Endothelial cell of umbilical vein (primary cell): ENCODE measurements around the gene ZNF483. TPM values are rescaled to one million over a fixed set of nuclear protein-coding genes. Genes with fewer than 3 reads are reported as not detected.

Experiments
- BruUV-seq: library from RNA; stranded (reverse); fragments of 400-500 nt; replicated peaks from 2 replicates; lab custom pipeline; 2021; lab: Mats Ljungman, UMichigan
- CTCF ChIA-PET: fragments of 300-600, 350-600 bp; sonication (Branson Sonifier 250); formaldehyde crosslinking; loops from one replicate; lab custom pipeline; 2021; ENCODE audit warnings: antibody characterized with exemption, inconsistent platforms; lab: Charles Lee
- POLR2A ChIA-PET: fragments of 300-600, 350-600 bp; sonication (Branson Sonifier 250); formaldehyde crosslinking; loops from one replicate; lab custom pipeline; 2021; ENCODE audit warnings: antibody characterized with exemption, inconsistent platforms; lab: Charles Lee
- DNase-seq: peaks from one replicate; pipeline ENCODE4 v3.0.0-alpha.2; 2011; ENCODE audit warnings: low read depth, low spot score
- FAIRE-seq: peaks from 2 replicates; lab custom pipeline; 2011; peaks lifted over from hg19 to GRCh38; lab: Jason Lieb, UNC
- H2AFZ ChIP-seq: 2 replicates; pipeline ENCODE4 v1.6.0; 2012; ENCODE audit warnings: low read depth, low read length, control low read depth, inconsistent platforms
- H3K27ac ChIP-seq: 2 replicates; pipeline ENCODE4 v1.5.1; 2011; ENCODE audit warnings: low read depth, mild to moderate bottlenecking, control low read depth, low read length, moderate library complexity; ENCODE audit not compliant: insufficient read depth
- H3K27me3 ChIP-seq, 2 experiments: 2 replicates each; pipeline versions ENCODE4 v1.6.0 to v1.6.1; 2011; ENCODE audit warnings: low read length in 2 of 2, mixed read lengths in 1 of 2; ENCODE audit not compliant: control insufficient read depth in 2 of 2, insufficient read depth in 2 of 2
- H3K36me3 ChIP-seq, 2 experiments: 2 replicates in 1 of 2; 3 replicates in 1 of 2; pipeline ENCODE4 v1.5.1; 2011; ENCODE audit warnings: low read length in 2 of 2, mild to moderate bottlenecking in 1 of 2, moderate library complexity in 1 of 2; ENCODE audit not compliant: control insufficient read depth in 2 of 2, insufficient read depth in 2 of 2; ENCODE audit errors: extremely low read depth in 1 of 2
- H3K4me1 ChIP-seq: 3 replicates; pipeline ENCODE4 v1.5.1; 2011; ENCODE audit warnings: mild to moderate bottlenecking, low read length; ENCODE audit not compliant: control insufficient read depth, insufficient read depth; ENCODE audit errors: extremely low read depth
- H3K4me2 ChIP-seq: 2 replicates; pipeline ENCODE4 v1.6.1; 2011; ENCODE audit warnings: low read length, control low read depth, mixed read lengths; ENCODE audit not compliant: insufficient read depth
- H3K4me3 ChIP-seq, 3 experiments: fragments of 200-600 bp in 1 of 3; sonication (generic), shearing (Covaris generic) in 1 of 3; replicated peaks in 1 of 3; 2 replicates each; pipeline ENCODE4 v1.5.1; 2011 to 2016; ENCODE audit warnings: control low read depth in 3 of 3, low read length in 3 of 3, mild to moderate bottlenecking in 2 of 3, inconsistent platforms in 1 of 3, low read depth in 1 of 3, moderate library complexity in 1 of 3; ENCODE audit not compliant: insufficient read depth in 1 of 3
- H3K79me2 ChIP-seq: 2 replicates; pipeline ENCODE4 v1.6.0; 2012; ENCODE audit warnings: low read length, inconsistent platforms; ENCODE audit not compliant: control insufficient read depth, insufficient read depth
- H3K9ac ChIP-seq: replicated peaks from 2 replicates; pipeline ENCODE3; 2011; ENCODE audit warnings: low read length, control low read depth; ENCODE audit not compliant: insufficient read depth; ENCODE audit errors: extremely low read depth
- H3K9me1 ChIP-seq: replicated peaks from 3 replicates; pipeline ENCODE4 v1.6.0; 2011; ENCODE audit warnings: mild to moderate bottlenecking, low read length; ENCODE audit not compliant: control insufficient read depth, insufficient read depth; ENCODE audit errors: extremely low read depth
- H3K9me3 ChIP-seq: replicated peaks from 2 replicates; pipeline ENCODE4 v1.5.1; 2012; ENCODE audit warnings: low read length, inconsistent platforms; ENCODE audit not compliant: control insufficient read depth, insufficient read depth
- H4K20me1 ChIP-seq: replicated peaks from 2 replicates; pipeline ENCODE3; 2011; ENCODE audit warnings: mild to moderate bottlenecking, low read length; ENCODE audit not compliant: control insufficient read depth, insufficient read depth; ENCODE audit errors: extremely low read depth
- EZH2 ChIP-seq: IDR thresholded peaks from 2 replicates; pipeline ENCODE4 v1.6.1; 2012; ENCODE audit warnings: borderline replicate concordance, low read depth, mild to moderate bottlenecking, moderate library complexity, low read length, inconsistent platforms; ENCODE audit not compliant: severe bottlenecking
- FOS ChIP-seq: IDR thresholded peaks from 2 replicates; pipeline ENCODE4 v1.6.1; 2011; ENCODE audit warnings: mild to moderate bottlenecking, low read length, moderate library complexity, borderline replicate concordance; ENCODE audit not compliant: insufficient read depth
- GATA2 ChIP-seq: IDR thresholded peaks from 2 replicates; pipeline ENCODE4 v1.7.0; 2011; ENCODE audit warnings: low read depth, mild to moderate bottlenecking, moderate library complexity, mixed read lengths, low read length; ENCODE audit not compliant: insufficient read length, insufficient read depth
- JUN ChIP-seq: IDR thresholded peaks from 2 replicates; pipeline ENCODE4 v1.6.1; 2011; ENCODE audit warnings: borderline replicate concordance, low read depth; ENCODE audit not compliant: insufficient read length, insufficient read depth
- MYC ChIP-seq: IDR thresholded peaks from one replicate; pipeline ENCODE4 v1.6.1; 2011; ENCODE audit warnings: mild to moderate bottlenecking, low read depth, low read length
- POLR2A ChIP-seq: IDR thresholded peaks from 2 replicates; pipeline ENCODE4 v1.6.1; 2012; ENCODE audit warnings: low read depth, mild to moderate bottlenecking, control low read depth, low read length
- POLR2AphosphoS5 ChIP-seq: IDR thresholded peaks from 2 replicates; pipeline ENCODE4 v1.6.1; 2012; ENCODE audit warnings: low read depth, mild to moderate bottlenecking, control low read depth, low read length, moderate library complexity; ENCODE audit not compliant: insufficient read depth
- dilution Hi-C: fragments of 300-500 bp; cut with MboI; formaldehyde crosslinking; loops from one replicate; pipeline ENCODE4 v1.15.0; 2019; ENCODE audit warnings: low sequenced_read_pairs; ENCODE audit not compliant: extremely low pct_ligation_motif_present
- intact Hi-C: fragments of 100-400 bp; cut with micrococcal nuclease; formaldehyde crosslinking; loops from one replicate; pipeline ENCODE4 v1.10.0; 2022
- polyA plus RNA-seq, 4 experiments: library from polyadenylated mRNA; depleted of rRNA in 3 of 4; stranded (reverse) in 3 of 4; unstranded in 1 of 4; fragments of >200 nt; gene quantifications; 2 replicates each; pipeline versions ENCODE4 v1.2.1 to v1.2.3, GENCODE V29; 2011 to 2012; ENCODE audit warnings: missing spikeins in 1 of 4
- total RNA-seq: library from RNA; stranded (reverse); gene quantifications from 2 replicates; pipeline ENCODE4 v1.2.3, GENCODE V29; 2021
- TF ChIP-seq, protein P1 (sequence below): IDR thresholded peaks from 2 replicates; pipeline ENCODE4 v1.6.1; 2011; ENCODE audit not compliant: insufficient read depth, insufficient read length
- TF ChIP-seq, protein P2 (sequence below), 2 donors: IDR thresholded peaks; 1 replicate in 1 of 2; 2 replicates in 1 of 2; pipeline ENCODE4 v1.5.1; 2011; ENCODE audit warnings: low read length in 2 of 2, mild to moderate bottlenecking in 2 of 2, moderate library complexity in 2 of 2, control low read depth in 1 of 2, inconsistent platforms in 1 of 2, low read depth in 1 of 2; ENCODE audit not compliant: insufficient read depth in 1 of 2; ENCODE audit errors: extremely low read depth in 1 of 2

Gene ZNF483
- total and polyA plus RNA-seq, 2 donors (not counting 3 experiments of a cell fraction or from before 2014, with no cell fraction given) = 0.23 to 2.0 TPM

DNA sequence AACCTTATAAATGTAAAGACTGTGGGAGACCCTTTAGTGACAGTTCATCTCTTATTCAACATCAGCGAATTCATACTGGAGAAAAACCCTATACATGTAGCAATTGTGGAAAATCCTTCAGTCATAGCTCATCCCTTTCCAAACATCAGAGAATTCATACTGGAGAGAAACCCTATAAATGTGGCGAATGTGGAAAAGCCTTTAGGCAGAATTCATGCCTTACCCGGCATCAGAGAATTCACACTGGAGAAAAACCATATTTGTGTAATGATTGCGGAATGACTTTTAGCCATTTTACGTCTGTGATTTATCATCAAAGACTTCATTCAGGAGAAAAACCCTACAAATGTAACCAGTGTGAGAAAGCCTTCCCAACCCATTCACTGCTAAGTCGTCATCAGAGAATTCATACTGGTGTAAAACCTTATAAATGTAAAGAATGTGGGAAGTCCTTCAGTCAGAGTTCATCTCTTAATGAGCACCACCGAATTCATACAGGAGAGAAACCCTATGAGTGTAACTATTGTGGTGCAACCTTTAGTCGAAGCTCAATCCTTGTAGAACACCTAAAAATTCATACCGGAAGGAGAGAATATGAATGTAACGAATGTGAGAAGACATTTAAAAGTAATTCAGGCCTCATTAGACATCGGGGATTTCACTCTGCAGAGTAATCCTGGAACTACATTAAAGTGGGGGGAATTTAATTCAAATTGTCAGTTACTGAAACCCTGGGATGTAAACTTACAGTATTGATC is 17.7 kb downstream of the ZNF483 start:
- dilution Hi-C loops = no loop called here
- Histone ChIP-seq H3K9me3 (peaks cover 25% of the 10 kb centered on the region), H3K27me3 (no peaks in the 10 kb centered on the region), H3K79me2 (no peaks in the 10 kb centered on the region), H3K4me1 (no peaks in the 10 kb centered on the region), H4K20me1 (no peaks in the 10 kb centered on the region), H3K4me2 (no peak overlapping the region), H3K9ac (no peak overlapping the region), H3K27ac (no peak overlapping the region), H3K36me3 (no peaks in the 10 kb centered on the region), H2AFZ (no peak overlapping the region), H3K9me1 (no peaks in the 10 kb centered on the region), H3K4me3 (no peak overlapping the region)
- TF ChIP-seq FOS (no peak), EZH2 (no peak), POLR2A (no peak), JUN (no peak), POLR2AphosphoS5 (no peak), MYC (no peak), GATA2 (no peak)
- TF ChIP-seq, protein P1, sequence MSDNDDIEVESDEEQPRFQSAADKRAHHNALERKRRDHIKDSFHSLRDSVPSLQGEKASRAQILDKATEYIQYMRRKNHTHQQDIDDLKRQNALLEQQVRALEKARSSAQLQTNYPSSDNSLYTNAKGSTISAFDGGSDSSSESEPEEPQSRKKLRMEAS = no peak
- TF ChIP-seq, protein P2, sequence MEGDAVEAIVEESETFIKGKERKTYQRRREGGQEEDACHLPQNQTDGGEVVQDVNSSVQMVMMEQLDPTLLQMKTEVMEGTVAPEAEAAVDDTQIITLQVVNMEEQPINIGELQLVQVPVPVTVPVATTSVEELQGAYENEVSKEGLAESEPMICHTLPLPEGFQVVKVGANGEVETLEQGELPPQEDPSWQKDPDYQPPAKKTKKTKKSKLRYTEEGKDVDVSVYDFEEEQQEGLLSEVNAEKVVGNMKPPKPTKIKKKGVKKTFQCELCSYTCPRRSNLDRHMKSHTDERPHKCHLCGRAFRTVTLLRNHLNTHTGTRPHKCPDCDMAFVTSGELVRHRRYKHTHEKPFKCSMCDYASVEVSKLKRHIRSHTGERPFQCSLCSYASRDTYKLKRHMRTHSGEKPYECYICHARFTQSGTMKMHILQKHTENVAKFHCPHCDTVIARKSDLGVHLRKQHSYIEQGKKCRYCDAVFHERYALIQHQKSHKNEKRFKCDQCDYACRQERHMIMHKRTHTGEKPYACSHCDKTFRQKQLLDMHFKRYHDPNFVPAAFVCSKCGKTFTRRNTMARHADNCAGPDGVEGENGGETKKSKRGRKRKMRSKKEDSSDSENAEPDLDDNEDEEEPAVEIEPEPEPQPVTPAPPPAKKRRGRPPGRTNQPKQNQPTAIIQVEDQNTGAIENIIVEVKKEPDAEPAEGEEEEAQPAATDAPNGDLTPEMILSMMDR (IDR thresholded peaks at IDR 0.05; ENCODE audit: extremely low read depth in 1 of 2, insufficient read depth in 1 of 2, low read depth in 1 of 2, low read length in 2 of 2) = no peak
- BruUV-seq = no TSS peak
- POLR2A ChIA-PET = no interaction called here
- intact Hi-C loops = no loop called here
- DNase-seq (no peak), FAIRE-seq (no peak)
- CTCF ChIA-PET = no interaction called here
